IPS DF 6.9 (cell line): ENCODE results near the gene ASB16.

Experiments
- DNase-seq: peaks from one replicate; pipeline ENCODE4 v3.0.0-alpha.2; 2013; ENCODE audit warnings: low read depth, low spot score
- H3K27ac ChIP-seq: one replicate; pipeline ENCODE4 v1.5.1; 2013; ENCODE audit warnings: low read length, control low read depth
- H3K27me3 ChIP-seq: 2 replicates; pipeline ENCODE4 v1.6.1; 2013; ENCODE audit warnings: mild to moderate bottlenecking, low read length; ENCODE audit not compliant: control insufficient read depth, insufficient read depth
- H3K36me3 ChIP-seq: 2 replicates; pipeline ENCODE4 v1.6.1; 2013; ENCODE audit warnings: low read length; ENCODE audit not compliant: control insufficient read depth, insufficient read depth
- H3K4me1 ChIP-seq: 2 replicates; pipeline ENCODE4 v1.6.1; 2013; ENCODE audit warnings: low read length; ENCODE audit not compliant: control insufficient read depth, insufficient read depth
- H3K4me3 ChIP-seq: 2 replicates; pipeline ENCODE4 v1.5.1; 2013; ENCODE audit warnings: mild to moderate bottlenecking, low read length
- H3K9me3 ChIP-seq: 2 replicates; pipeline ENCODE4 v1.6.1; 2013; ENCODE audit warnings: low read length, inconsistent platforms; ENCODE audit not compliant: control insufficient read depth, insufficient read depth
- WGBS: extraction: QIAGEN DNeasy Blood & Tissue Kit; methylation state at CpG from one replicate; pipeline ENCODE4 v1.1.7; 2013; ENCODE audit warnings: mixed read lengths, missing lambda C conversion rate; ENCODE audit not compliant: insufficient read length, insufficient coverage; 5-methylcytosine and 5-hydroxymethylcytosine counted together

Gene ASB16

GRCh38 chr17:44219108-44219615, 48.7 kb downstream of the ASB16 start:
- Histone ChIP-seq H3K9me3 (no peaks in the 10 kb centered on the region), H3K4me3 (peak overlapping the region; percentile 78), H3K27me3 (no peaks in the 10 kb centered on the region), H3K4me1 (peaks cover 7% of the 10 kb centered on the region), H3K36me3 (peaks cover 18% of the 10 kb centered on the region), H3K27ac (no peak overlapping the region)
- no CpG with 5 or more reads among the region's 73 CpGs for WGBS
- DNase-seq, result no peak

- no peak within 1 kb of the TSS for H3K27ac ChIP-seq
- peak within 1 kb of the TSS; percentile 78 for H3K4me3 ChIP-seq
- no peaks in the 10 kb centered on the region for H3K27me3 ChIP-seq
- no CpG with 5 or more reads among the region's 76 CpGs for WGBS
- peaks cover 7% of the 10 kb centered on the region for H3K4me1 ChIP-seq
- no peaks in the 10 kb centered on the region for H3K9me3 ChIP-seq
- H3K36me3 ChIP-seq, result peaks cover 18% of the 10 kb centered on the region
- DNase-seq, result no peak
Observed at GRCh38 chr17:44219616-44220212, 49.2 kb downstream of the ASB16 start, which contains the start of gene UBTF. Gene UBTF (minus strand): TSS chr17:44219675. CDS start chr17:44218229, 1,446 bp downstream.

GRCh38 chr17:44220213-44221083, 49.9 kb downstream of the ASB16 start:
- H3K4me3 ChIP-seq, result peak overlapping the region; percentile 78
- DNase-seq, result no peak
- no peaks in the 10 kb centered on the region for H3K9me3 ChIP-seq
- WGBS, result no CpG with 5 or more reads among the region's 108 CpGs
- peaks cover 7% of the 10 kb centered on the region for H3K4me1 ChIP-seq
- no peak overlapping the region for H3K27ac ChIP-seq
- peaks cover 13% of the 10 kb centered on the region for H3K36me3 ChIP-seq
- H3K27me3 ChIP-seq, result no peaks in the 10 kb centered on the region

- no peak for DNase-seq
- H3K9me3 ChIP-seq, result no peaks in the 10 kb centered on the region
- H3K36me3 ChIP-seq, result peaks cover 5% of the 10 kb centered on the region
- peaks cover 7% of the 10 kb centered on the region for H3K4me1 ChIP-seq
- no CpG with 5 or more reads among the region's 54 CpGs for WGBS
- no peak overlapping the region for H3K27ac ChIP-seq
- peak overlapping the region; percentile 78; the same call in 1 of the 2 replicates for H3K4me3 ChIP-seq
- no peaks in the 10 kb centered on the region for H3K27me3 ChIP-seq
Observed at GRCh38 chr17:44221084-44221861, 50.8 kb downstream of the ASB16 start.

GRCh38 chr17:44221862-44222111, 51.3 kb downstream of the ASB16 start:
- WGBS, result no CpG with 5 or more reads among the region's 17 CpGs
- Histone ChIP-seq H3K36me3 (peaks cover under 1% of the 10 kb centered on the region), H3K27me3 (no peaks in the 10 kb centered on the region), H3K9me3 (no peaks in the 10 kb centered on the region), H3K4me3 (peak overlapping the region; percentile 78; the same call in 1 of the 2 replicates), H3K4me1 (peaks cover 7% of the 10 kb centered on the region), H3K27ac (no peak overlapping the region)
- no peak for DNase-seq

GRCh38 chr17:44222112-44222869, 51.8 kb downstream of the ASB16 start:
- DNase-seq, result no peak
- H3K36me3 ChIP-seq, result no peaks in the 10 kb centered on the region; the same call in 1 of the 2 replicates
- H3K27ac ChIP-seq, result no peak overlapping the region
- H3K27me3 ChIP-seq, result no peaks in the 10 kb centered on the region
- peak overlapping the region; percentile 78; the same call in 1 of the 2 replicates for H3K4me3 ChIP-seq
- H3K9me3 ChIP-seq, result no peaks in the 10 kb centered on the region
- peaks cover 7% of the 10 kb centered on the region for H3K4me1 ChIP-seq
- no CpG with 5 or more reads among the region's 36 CpGs for WGBS

GRCh38 chr17:44223541-44224071, 53.1 kb downstream of the ASB16 start:
- Histone ChIP-seq H3K36me3 (no peaks in the 10 kb centered on the region; the same call in 1 of the 2 replicates), H3K4me3 (no peak overlapping the region), H3K9me3 (no peaks in the 10 kb centered on the region), H3K4me1 (peaks cover 7% of the 10 kb centered on the region), H3K27ac (no peak overlapping the region), H3K27me3 (no peaks in the 10 kb centered on the region)
- DNase-seq, result no peak
- no CpG with 5 or more reads among the region's 7 CpGs for WGBS
